22Rv1 (cell line): ENCODE data around the gene B9D2.

Source experiments
- CTCF ChIP-seq: fragments of 450-650 bp; IDR thresholded peaks from 2 replicates; pipeline ENCODE4 v1.5.1; 2017; ENCODE audit warnings: mild to moderate bottlenecking
- ZFX ChIP-seq: fragments of 450-650 bp; IDR thresholded peaks from 2 replicates; pipeline ENCODE4 v1.6.1; 2017; ENCODE audit warnings: antibody characterized with exemption, borderline replicate concordance

GRCh38 chr19:41367848-41368301 is 3.9 kb upstream of the B9D2 start:
- TF ChIP-seq CTCF (no peak), ZFX (no peak)
